Ovary (tissue), 9 donors: Measurements from ENCODE around the gene LYPD4. TPM values are rescaled to one million over a fixed set of nuclear protein-coding genes. Genes with fewer than 3 reads are reported as not detected.

Source experiments
- DNase-seq, 5 donors: peaks; one replicate each; pipeline ENCODE4 v3.0.0-alpha.2; 2019 to 2020
- H3K27ac ChIP-seq, 2 donors: fragments of 200-600 bp; one replicate each; pipeline versions ENCODE4 v1.5.1 to v1.8.0; 2019 to 2022
- H3K27me3 ChIP-seq: fragments of 200-600 bp; one replicate; pipeline ENCODE4 v1.8.0; 2022
- H3K36me3 ChIP-seq: fragments of 200-600 bp; sonication (generic); one replicate; pipeline ENCODE4 v1.5.1; 2019
- H3K4me1 ChIP-seq: one replicate; pipeline ENCODE4 v1.8.1; 2013; ENCODE audit warnings: mild to moderate bottlenecking, moderate library complexity; ENCODE audit not compliant: insufficient read depth
- H3K4me3 ChIP-seq: fragments of 200-600 bp; sonication (generic); one replicate; pipeline ENCODE4 v1.5.1; 2017
- H3K9me3 ChIP-seq, 2 donors: fragments of 200-600 bp in 1 of 2; sonication (generic) in 1 of 2; one replicate each; pipeline versions ENCODE4 v1.5.1 to v1.8.1; 2013 to 2019; ENCODE audit warnings: mild to moderate bottlenecking in 1 of 2, moderate library complexity in 1 of 2
- EP300 ChIP-seq: sonication (generic); formaldehyde crosslinking; IDR thresholded peaks from one replicate; pipeline ENCODE4 v1.6.1; 2017; ENCODE audit warnings: antibody characterized with exemption
- POLR2A ChIP-seq: fragments of 450-650 bp; IDR thresholded peaks from one replicate; pipeline ENCODE4 v1.6.1; 2017; ENCODE audit warnings: antibody characterized with exemption, mild to moderate bottlenecking, moderate library complexity
- WGBS, 3 donors: extraction: QIAGEN DNeasy Blood & Tissue Kit in 1 of 3; methylation state at CpG; one replicate each; pipeline versions ENCODE4 v1.1.5 to v1.1.7; 2013 to 2017; 5-methylcytosine and 5-hydroxymethylcytosine counted together
- intact Hi-C, 4 donors: fragments of 100-400 bp; cut with DNase I; formaldehyde crosslinking; loops; one replicate each; pipeline versions ENCODE4 v1.11.0 to v1.15.1; 2022 to 2023
- polyA plus RNA-seq, 2 donors: library from polyadenylated mRNA; stranded (reverse); fragments of 200-250 nt in 1 of 2; fragments of 350-450 nt in 1 of 2; fragmentation: Illumina TruSeq in 1 of 2; extraction: RNeasy Lipid Tissue Mini Kit (QIAGEN cat#74804) in 1 of 2; gene quantifications; one replicate each; pipeline ENCODE4 v1.2.3, GENCODE V29; 2013 to 2014
- total RNA-seq, 7 donors: library from RNA; depleted of rRNA in 2 of 7; stranded (reverse); fragments of >200 nt in 2 of 7; fragmentation: NEBNext Ultra II Directional in 3 of 7; extraction: Animal tissue kit (Norgen Biotek cat#: 25700) in 3 of 7; gene quantifications; one replicate each; pipeline versions ENCODE4 v1.1.0 to v1.2.4, GENCODE V29; 2016 to 2023
- TF ChIP-seq, protein P1 (sequence below), 3 donors: fragments of 450-650 bp in 2 of 3; fragments of 200-600 bp in 1 of 3; IDR thresholded peaks; one replicate each; pipeline versions ENCODE4 v1.5.1 to v1.8.0; 2016 to 2022; ENCODE audit warnings: antibody characterized with exemption in 3 of 3, mild to moderate bottlenecking in 1 of 3
- donor health status: DM: no; HTN: no; CAD: no; lungs with moderate emphysema.
- donor health status: DM: no; HTN: no; CAD: no.
- donor health status: Bipolar disorder and iron deficiency.
- donor health status: DM: yes; HTN: yes; CAD: no.
- donor health status: DM: no; HTN: no; CAD: no.
- donor health status: DM: yes; HTN: yes; CAD: no.

LYPD4 gene
- total and polyA plus RNA-seq, 9 donors = not detected

DNA sequence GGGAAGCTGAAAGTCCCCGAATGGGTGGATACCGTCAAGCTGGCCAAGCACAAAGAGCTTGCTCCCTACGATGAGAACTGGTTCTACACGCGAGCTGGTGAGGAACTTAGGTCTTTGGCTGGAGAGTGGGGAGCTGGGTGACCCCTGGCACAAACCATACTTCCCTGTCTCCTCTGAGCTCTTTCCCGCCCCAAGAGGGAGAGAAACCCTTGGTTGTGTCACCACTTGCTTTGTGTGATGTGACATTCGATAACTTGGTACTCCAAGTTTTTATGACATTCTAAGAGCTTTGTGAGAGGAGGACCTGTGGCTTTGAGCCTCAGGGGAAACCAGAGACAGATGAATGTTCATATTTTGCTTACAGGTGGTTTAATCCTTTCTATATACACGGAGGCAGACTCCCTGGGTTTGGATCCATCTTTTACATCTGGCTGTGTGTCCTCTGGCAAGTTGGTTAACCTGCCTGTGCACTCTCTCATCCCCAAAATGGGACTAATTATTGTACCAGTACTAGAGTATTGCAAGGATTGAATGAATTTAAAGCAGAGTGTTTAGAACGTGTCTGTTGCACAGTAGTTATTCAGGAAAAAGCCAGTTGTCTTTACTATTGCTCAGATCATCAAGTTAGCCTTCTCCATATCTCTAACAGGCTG is 16.8 kb upstream of the LYPD4 start:
- Histone ChIP-seq H3K27me3 (no peaks in the 10 kb centered on the region), H3K4me1 (peaks cover 6% of the 10 kb centered on the region), H3K9me3 (no peaks in the 10 kb centered on the region), H3K27ac (peak overlapping the region in 1 of 2 donors; percentile 95), H3K36me3 (no peaks in the 10 kb centered on the region), H3K4me3 (peak overlapping the region; percentile 71)
- TF ChIP-seq, protein P1, sequence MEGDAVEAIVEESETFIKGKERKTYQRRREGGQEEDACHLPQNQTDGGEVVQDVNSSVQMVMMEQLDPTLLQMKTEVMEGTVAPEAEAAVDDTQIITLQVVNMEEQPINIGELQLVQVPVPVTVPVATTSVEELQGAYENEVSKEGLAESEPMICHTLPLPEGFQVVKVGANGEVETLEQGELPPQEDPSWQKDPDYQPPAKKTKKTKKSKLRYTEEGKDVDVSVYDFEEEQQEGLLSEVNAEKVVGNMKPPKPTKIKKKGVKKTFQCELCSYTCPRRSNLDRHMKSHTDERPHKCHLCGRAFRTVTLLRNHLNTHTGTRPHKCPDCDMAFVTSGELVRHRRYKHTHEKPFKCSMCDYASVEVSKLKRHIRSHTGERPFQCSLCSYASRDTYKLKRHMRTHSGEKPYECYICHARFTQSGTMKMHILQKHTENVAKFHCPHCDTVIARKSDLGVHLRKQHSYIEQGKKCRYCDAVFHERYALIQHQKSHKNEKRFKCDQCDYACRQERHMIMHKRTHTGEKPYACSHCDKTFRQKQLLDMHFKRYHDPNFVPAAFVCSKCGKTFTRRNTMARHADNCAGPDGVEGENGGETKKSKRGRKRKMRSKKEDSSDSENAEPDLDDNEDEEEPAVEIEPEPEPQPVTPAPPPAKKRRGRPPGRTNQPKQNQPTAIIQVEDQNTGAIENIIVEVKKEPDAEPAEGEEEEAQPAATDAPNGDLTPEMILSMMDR (IDR thresholded peaks at IDR 0.05) = no peak
- TF ChIP-seq POLR2A = no peak
- TF ChIP-seq EP300 = no peak
- DNase-seq = no peak
- 21 to 33% (median 24%) methylated on average over 9 of the region's 9 CpGs for WGBS, 3 donors
- intact Hi-C loops = loop anchor here in 1 of 4 donors (5.0 kb wide), 1 partner anchor 96 kb away; the partner anchor contains the start of gene RABAC1

DNA sequence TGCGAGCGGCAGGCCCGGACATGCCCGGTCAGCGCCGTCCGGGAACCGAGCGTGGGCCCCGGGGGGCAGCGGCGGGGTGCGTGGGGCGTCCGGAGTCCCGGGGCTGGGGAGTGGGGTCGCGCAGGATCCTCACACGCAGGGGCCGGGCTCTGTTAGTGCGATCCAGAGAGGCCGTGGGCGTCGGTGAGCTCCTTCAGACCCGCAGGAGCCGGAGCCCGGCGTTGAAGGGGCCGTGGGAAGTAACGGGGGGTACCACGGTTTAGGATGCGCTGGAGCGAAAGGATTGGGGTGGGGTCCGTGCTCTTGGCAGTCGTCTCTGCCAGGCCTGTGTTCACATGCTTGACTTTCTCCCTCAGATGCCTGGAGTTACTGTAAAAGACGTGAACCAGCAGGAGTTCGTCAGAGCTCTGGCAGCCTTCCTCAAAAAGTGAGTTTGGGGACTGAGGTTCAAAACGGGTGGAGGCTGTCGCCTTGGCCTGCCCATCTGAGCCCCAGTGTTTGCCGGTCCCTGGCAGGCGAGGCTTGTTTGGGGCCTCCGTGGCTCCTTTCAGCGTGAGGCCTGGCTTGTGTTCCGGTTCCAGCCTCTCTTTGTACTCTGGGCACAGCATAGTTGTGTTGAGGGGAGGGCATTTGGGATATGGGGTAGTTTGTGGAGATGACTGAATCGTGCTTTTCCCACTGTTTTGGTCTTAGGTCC is 16.1 kb upstream of the LYPD4 start:
- WGBS, 3 donors = 0 to 1% (median 1%) methylated on average over 30 to 45 of the region's 45 CpGs
- intact Hi-C loops = loop anchor here in 1 of 4 donors (5.0 kb wide), 1 partner anchor 97 kb away; the partner anchor contains the start of gene RABAC1
- no peaks in the 10 kb centered on the region for H3K27me3 ChIP-seq

DNA sequence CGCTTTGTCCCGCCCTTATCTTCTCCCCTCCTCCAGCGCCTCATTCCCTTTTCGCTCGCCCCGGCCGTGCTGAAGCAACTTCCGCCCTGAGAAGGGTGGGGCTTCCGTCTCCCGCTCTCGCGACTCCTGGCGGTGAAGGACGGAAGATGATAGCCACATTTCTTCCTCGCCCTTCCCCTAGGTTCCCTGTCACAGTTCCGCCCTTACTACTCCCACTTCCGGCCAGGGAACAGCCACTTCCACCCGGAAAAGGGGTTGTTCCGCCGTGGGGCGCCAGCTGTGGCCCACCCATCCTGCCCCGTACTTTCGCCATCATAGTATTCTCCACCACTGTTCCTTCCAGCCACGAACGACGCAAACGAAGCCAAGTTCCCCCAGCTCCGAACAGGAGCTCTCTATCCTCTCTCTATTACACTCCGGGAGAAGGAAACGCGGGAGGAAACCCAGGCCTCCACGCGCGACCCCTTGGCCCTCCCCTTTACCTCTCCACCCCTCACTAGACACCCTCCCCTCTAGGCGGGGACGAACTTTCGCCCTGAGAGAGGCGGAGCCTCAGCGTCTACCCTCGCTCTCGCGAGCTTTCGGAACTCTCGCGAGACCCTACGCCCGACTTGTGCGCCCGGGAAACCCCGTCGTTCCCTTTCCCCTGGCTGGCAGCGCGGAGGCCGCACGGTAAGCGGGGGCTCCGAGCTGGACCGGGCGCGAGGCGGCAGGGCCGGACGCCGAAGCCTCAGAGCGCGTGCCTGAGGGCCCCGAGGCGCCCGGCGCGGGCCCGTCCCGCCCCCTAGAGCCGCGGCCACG is 15.3 kb upstream of the LYPD4 start, which contains the start of gene RPS19:
Gene RPS19, plus strand, starts transcription at position 638 of the 801 bp plus-strand sequence. CDS start 520 bp downstream, outside the sequence.
- intact Hi-C loops = loop anchor here in 2 of 4 donors (1.0 to 5.0 kb wide), 2 partner anchors 25 to 97 kb away; partner anchors contain the start of gene RABAC1 (in 1 of the 2)
- Histone ChIP-seq H3K9me3 (no peaks in the 10 kb centered on the region), H3K4me1 (peaks cover 6% of the 10 kb centered on the region), H3K4me3 (peak within 1 kb of the TSS; percentile 71), H3K36me3 (no peaks in the 10 kb centered on the region), H3K27ac (peak within 1 kb of the TSS; percentile 69 to 95), H3K27me3 (no peaks in the 10 kb centered on the region)
- TF ChIP-seq, protein P1 (IDR thresholded peaks at IDR 0.05) = peak; percentile 87 to 95 (median 95)
- TF ChIP-seq POLR2A (peak; percentile 80), EP300 (peak; percentile 51)
- peak; percentile 99 for DNase-seq
- 0 to 1% (median 0%) methylated on average over 64 to 76 of the region's 76 CpGs for WGBS, 3 donors

More for the DNA sequence above, 16.1 kb upstream of the LYPD4 start:
- Histone ChIP-seq H3K36me3 (no peaks in the 10 kb centered on the region), H3K27ac (peak overlapping the region; percentile 69 to 95), H3K9me3 (no peaks in the 10 kb centered on the region), H3K4me3 (peak overlapping the region; percentile 71), H3K4me1 (peaks cover 6% of the 10 kb centered on the region)
- peak in 1 of 5 donors; percentile 35 for DNase-seq
- TF ChIP-seq, protein P1 (IDR thresholded peaks at IDR 0.05) = no peak
- TF ChIP-seq EP300 = no peak
- TF ChIP-seq POLR2A = no peak

DNA sequence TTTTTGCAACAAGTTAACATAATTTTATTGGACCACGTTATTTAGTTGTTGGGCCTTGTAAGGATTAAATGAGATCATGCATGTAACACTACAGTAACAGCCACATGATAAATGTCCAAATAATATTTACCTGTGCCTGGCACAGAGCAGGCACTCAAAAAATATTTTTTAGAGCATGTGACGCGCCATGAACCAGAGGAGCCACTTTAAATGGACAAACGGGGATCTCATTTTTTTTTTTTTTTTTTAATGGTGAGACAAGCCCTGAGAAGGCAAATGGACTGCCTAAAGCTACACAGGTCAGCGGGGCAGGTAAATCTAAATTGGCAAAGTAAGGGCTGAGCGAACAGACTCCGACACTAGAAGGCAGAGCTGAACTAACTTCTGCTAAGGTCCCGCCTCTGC is 14.7 kb upstream of the LYPD4 start:
- no peak for TF ChIP-seq EP300
- TF ChIP-seq, protein P1 (IDR thresholded peaks at IDR 0.05) = no peak
- no peak for TF ChIP-seq POLR2A
- Histone ChIP-seq H3K36me3 (no peaks in the 10 kb centered on the region), H3K4me3 (no peak overlapping the region), H3K27me3 (no peaks in the 10 kb centered on the region), H3K9me3 (no peaks in the 10 kb centered on the region), H3K27ac (peak overlapping the region in 1 of 2 donors; percentile 95), H3K4me1 (peaks cover 6% of the 10 kb centered on the region)
- DNase-seq = no peak
- WGBS, 3 donors = 1 to 8% (median 2%) methylated on average over 8 of the region's 8 CpGs
- intact Hi-C loops = loop anchor here in 1 of 4 donors (1.0 kb wide), 1 partner anchor 26 kb away; no protein-coding TSS in a partner anchor
